IPS-NIHi7 (cell line): ENCODE data around the gene PET117.
A peak's percentile ranks its signal among the peaks of the same experiment; 100 is the strongest.
"Not testable (repeated sequence)": the region's sequence is repeated elsewhere in the genome, so short reads cannot be mapped to it uniquely, and the experiment has no call there.

Experiments
- DNase-seq: peaks from one replicate; pipeline ENCODE4 v3.0.0; 2012; ENCODE audit warnings: mixed read lengths; ENCODE audit errors: extremely low spot score

PET117 gene, protein sequence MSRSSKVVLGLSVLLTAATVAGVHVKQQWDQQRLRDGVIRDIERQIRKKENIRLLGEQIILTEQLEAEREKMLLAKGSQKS

DNA sequence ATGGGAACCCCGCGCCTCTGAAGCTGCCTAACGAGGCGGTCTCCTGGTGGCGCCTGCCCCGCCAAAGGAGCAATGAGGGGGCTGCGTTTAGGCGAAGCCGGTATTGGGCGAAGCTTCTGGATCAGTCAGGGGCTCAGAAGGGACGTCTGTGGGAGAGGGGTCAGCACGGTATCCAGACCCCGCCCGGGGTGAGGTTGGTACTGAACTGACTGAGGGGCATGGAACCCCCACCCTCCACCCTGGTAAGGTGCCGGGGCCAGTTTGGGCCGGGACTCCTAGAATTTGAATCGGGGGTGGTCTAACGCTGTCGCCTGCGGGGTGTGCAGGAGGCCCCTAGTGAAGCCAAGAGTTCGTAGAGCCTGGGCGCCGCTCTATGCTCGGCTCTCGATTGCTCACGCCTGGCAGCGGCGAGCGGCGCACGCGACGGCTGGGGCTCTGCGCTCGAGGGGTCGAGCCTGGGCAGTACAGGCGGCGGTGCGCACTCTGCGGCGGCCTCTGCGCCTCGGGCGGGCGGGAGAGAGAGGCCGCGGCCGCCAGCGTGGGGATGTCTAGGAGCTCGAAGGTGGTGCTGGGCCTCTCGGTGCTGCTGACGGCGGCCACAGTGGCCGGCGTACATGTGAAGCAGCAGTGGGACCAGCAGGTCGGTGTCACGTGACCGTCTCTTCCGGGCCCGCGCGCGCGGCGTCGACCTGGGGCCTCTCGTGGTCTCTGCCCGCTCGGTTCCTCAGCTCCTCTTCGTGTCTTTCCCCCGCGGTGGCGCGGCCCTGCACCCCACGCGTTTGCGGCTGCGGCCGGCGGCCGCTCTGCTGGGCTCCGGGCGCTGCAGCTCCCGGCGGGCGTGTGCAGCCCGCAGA lies at the start of gene PET117, which contains the start of gene KAT14:
PET117 (plus strand) TSS at position 452 of the 854 bp plus-strand sequence; CDS start at position 545, 93 bp downstream.
KAT14 (plus strand) TSS at position 452 of the 854 bp plus-strand sequence. CDS start 4,798 bp downstream, outside the sequence.
- DNase-seq = peak; percentile 92

DNA sequence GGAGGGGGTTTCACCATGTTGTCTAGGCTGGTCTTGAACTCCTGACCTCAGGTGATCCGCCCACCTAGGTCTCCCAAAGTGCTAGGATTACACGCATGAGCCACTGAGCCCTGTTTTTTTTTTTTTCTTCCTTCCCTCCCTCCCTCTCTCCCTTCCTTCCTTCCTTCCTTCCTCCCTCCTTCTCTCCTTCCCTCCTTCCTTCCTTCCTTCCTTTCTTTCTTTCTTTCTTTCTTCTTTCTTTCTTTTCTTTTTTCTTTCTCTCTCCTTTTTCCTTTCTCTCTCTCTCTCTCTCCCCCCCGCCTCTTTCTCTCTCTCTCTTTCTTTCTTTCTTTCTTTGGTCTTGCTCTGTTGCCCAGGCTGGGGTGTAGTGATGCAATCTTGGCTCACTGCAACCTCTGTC lies 49.4 kb upstream of the PET117 start:
- not testable (repeated sequence) for DNase-seq

- DNase-seq = not testable (repeated sequence)
Measured at GRCh38 chr20:18088841-18089240, 48.8 kb upstream of the PET117 start.

- no peak for DNase-seq
Measured at GRCh38 chr20:18090044-18090443, 47.6 kb upstream of the PET117 start.

DNA sequence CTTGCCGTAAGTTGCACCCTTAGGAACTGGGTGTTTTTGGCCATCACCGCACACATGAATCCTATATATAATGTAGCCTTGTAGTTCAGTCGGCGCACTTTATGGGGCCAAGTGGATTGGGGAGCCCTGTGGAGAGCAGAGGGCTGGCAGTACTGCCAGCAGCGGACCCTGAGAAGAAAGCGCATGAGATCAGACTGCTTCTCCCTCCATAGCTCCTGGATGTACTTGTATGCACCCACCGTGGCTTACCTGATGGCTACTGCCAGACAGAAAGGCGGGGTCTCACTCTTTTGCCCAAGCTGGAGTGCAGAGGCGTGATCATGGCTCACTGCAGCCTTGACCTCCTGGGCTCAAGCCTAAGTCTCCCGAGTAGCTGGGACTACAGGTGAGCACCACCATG lies 47.2 kb upstream of the PET117 start:
- DNase-seq = no peak

DNA sequence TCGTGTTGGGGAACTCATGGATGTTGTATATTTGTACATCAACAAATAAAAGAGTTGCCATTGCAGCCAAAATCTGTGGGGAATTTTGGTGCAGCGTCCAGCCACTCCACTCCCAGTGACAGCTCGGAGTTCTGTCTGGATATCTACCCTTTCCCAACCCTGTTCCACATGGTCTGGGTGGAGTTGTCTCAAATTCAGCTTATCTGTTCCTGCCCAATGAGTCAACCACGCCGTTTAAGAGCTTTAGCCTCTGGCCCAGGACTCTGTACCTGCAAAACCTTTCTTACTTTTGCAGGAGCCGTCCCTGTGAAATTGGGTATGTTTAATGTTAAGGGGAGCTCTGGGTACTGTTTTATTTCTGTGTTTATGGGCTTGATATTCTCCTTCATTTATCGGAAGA lies 46.0 kb upstream of the PET117 start:
- DNase-seq = no peak

GRCh38 chr20:18092890-18093289 lies 44.8 kb upstream of the PET117 start:
- peak; percentile 26 for DNase-seq

- DNase-seq = no peak
Measured at GRCh38 chr20:18093388-18093787, 44.3 kb upstream of the PET117 start.

- no peak for DNase-seq
Measured at GRCh38 chr20:18094191-18094590, 43.5 kb upstream of the PET117 start.

DNA sequence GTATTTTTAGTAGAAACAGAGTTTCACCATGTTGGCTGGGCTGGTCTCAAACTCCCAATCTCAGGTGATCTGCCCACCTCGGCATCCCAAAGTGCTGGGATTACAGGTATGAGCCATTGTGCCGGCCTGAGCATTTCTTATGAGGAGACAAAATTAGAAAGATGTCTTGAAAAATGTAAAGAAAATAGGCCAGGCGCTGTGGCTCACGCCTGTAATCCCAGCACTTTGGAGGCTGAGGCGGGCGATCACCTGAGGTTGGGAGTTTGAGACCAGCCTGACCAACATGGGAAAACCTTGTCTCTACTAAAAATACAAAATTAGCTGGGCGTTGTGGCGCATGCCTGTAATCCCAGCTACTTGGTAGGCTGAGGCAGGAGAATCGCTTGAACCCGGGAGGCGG lies 37.1 kb upstream of the PET117 start:
- not testable (repeated sequence) for DNase-seq

DNA sequence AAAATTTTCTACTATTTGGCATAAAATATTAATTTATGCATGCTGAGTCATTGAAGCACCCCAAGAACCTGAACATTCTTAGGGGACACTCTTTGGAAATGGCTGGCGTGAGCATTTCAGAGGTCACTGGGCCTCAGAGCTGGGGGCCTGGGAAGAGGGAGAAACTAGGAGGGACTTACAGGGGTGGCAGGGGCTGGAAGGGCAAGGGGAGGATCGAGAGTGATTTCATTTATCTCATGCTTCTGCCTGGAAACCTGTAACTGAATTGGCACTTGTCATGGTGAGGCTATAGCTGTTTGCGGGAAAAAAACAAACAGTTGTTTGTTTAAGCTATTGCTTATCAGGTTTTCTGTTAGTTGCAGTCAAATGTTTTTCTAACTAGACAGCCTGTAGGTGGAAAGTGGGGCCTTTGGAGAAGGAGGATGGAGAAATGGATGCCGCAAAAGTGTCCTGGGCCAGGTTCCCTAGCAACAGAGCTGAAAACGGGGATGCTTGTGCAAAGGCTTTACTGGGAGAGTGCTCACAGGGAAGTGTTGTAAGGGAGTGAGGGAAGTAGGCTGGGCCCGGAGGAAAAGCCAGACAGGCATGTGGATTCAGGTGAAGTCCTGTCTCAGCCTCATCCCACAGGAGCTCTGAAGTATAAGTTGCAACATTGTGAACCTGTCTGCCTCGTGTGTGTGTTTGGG lies 36.4 kb upstream of the PET117 start:
- peak; percentile 79 for DNase-seq

DNA sequence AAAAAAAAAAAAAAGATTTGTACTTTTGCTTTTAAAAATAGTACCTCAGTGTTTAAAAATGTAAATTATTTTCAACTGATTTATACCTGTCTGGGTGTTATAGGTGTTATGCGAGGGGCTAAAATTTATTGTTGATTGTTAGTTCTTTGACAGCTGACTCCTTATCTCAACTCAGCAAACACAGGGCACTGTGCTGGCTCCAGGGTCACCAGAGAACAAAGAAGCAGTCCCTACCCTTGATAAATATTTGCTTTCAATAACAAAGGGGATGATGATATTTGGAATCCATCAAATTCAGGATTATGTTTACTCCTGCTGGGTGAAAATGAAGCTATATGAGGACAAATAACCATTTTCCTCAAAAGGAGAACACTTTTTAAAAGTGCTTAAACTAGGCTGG lies 34.2 kb upstream of the PET117 start:
- no peak for DNase-seq

DNA sequence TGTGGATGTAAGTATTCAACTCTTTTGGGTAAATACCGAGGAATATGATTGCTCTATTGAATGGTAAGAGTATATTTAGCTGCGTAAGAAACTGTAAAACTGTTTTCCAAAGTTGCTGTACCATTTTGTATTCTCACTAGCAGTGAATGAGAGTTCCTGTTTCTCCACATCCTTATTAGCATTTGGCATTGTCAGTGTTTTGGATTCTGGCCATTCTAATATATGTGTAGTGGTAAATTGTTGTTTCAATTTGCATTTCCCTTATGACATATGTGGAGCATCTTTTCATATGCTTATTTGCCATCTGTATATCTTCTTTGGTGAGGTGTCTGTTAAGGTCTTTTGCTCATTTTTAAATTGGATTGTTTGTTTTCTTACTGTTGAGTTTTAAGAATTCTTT lies 29.3 kb upstream of the PET117 start:
- DNase-seq = no peak

DNA sequence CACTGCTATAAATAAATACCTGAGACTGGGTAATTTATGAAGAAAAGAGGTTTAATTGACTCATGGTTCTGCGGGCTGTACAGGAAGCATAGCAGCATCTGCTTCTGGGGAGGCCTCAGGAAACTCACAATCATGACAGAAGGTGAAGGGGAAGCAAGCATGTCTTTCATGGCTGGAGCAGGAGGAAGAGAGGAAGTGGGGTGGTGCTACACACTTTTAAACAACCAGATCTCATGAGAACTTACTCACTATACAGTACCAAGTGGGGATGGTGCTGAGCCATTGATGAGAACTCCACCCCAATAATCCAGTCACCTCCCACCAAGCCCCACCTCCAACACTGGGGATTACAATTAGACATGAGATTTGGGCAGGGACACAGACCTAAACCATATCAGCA lies 9.1 kb upstream of the PET117 start:
- DNase-seq = not testable (repeated sequence)

DNA sequence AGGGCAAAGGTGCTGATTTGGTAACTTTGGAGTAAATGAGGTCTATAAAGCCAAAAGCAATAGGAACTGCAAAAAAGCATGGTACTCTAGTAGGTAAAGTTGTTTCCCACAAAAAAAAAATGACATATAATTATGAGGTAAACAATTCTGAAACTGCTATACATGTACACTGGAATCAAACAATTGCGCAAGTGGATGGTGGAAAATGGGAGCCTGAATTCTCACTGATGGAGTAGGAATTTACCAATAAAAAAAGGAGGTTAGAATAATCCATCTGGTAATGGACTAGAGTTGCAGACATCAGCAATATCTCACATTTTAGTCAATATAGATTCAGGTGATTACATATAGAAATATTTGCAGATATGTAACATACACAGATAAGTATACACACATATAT lies 5.0 kb upstream of the PET117 start:
- no peak for DNase-seq

GRCh38 chr20:18133962-18134361 lies 3.7 kb upstream of the PET117 start:
- DNase-seq = no peak

GRCh38 chr20:18138266-18138582 lies 561 bp downstream of the PET117 start:
- no peak for DNase-seq

DNA sequence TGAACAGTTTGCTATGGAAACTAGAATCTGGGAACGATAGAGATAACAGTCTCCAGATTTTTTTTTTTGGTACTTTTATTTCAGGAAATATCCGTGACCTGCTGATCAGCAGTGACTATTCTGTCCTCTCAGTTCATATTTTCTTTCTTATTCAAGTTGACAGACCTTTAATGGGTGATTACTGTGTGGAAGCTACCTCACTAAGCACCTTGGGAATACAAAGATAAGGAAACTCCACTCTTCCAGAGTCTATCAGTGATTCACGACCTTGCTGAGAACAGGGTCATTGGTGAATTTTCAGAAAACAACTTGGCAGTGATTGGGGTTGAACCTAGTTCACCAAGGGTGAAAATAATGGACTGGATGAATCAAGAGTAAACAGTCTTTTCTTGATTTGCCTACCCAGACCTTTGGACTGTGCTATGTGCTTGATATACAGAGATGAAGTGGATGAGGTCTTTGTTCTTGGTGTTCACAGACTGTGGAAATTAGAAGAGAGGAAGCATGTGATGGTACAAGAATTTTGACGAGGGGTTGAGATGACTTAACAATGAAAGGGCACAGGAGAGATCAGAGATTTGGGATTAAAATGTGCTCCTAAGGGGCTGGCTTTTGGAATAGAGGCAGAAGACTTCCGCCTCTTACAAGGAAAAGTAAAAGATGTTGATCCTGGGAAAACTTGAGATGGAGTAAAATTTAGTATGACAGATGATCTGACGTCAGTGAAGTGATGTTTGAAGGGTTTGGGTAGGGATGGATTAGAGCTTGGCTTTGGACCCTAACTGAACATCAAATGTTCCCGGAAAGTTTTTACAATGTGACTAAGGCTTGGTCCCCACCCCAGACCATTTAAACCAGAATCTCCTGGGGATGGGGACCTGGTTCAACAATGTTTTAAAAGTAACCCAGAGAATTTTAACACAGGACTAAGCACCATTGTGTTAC lies 1.2 kb downstream of the PET117 start:
- no peak for DNase-seq

DNA sequence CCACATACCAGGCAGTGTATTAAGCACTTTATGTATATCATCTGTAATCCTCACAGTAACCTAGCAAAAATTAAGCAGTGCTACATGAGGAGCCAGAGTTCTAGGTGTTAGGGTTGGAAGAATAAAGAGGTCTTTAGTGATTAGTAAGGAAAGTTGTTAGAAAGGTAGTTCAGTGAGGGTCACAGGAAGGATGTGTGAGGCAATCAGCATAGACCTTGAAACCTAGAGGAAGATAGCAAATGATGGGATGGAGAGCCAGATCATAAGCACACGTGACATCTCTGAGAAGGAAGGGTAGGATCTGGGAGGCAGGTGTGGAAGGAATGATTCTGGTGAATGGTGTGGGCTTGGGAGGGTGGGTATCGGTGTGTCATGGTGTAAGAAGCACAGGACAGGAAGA lies 2.2 kb downstream of the PET117 start:
- no peak for DNase-seq

DNA sequence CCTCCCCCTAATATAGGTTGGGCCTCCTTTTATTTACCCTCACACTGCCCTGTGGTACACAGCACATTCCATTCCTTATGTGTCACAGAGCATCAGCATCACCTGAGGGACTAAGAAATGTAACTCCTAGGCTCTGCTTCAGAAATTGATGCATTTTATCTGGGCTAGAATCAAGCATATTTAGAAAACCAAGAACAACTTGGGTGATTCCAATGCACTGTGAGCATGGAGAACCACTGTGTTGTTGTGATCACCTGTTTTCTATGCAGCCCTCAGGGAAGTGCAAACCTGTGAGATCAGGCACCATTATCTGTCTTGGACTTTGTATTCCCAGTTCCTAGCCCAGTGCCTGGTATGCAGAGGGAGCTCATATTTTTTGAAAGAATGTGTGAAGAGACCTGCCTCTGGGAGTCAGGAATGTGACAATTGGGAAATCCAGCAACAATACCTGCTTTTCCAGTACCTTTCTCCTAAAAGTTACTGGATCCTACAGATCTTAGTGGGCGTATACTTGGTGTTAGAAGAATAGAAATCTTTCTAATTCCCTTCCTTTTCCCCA lies 7.0 kb downstream of the PET117 start:
- no peak for DNase-seq

- DNase-seq = no peak
Measured at GRCh38 chr20:18154342-18154741, 16.7 kb downstream of the PET117 start.
